ENCODE results near the gene GALNT2. TPM values are rescaled to one million over a fixed set of nuclear protein-coding genes. Genes with fewer than 3 reads are reported as not detected.

Gene GALNT2
- total and polyA plus RNA-seq, 2 of the 13 experiments (the other 11 are each of a cell fraction or from before 2014, with no cell fraction given), result 39.3 to 39.6 TPM

DNA sequence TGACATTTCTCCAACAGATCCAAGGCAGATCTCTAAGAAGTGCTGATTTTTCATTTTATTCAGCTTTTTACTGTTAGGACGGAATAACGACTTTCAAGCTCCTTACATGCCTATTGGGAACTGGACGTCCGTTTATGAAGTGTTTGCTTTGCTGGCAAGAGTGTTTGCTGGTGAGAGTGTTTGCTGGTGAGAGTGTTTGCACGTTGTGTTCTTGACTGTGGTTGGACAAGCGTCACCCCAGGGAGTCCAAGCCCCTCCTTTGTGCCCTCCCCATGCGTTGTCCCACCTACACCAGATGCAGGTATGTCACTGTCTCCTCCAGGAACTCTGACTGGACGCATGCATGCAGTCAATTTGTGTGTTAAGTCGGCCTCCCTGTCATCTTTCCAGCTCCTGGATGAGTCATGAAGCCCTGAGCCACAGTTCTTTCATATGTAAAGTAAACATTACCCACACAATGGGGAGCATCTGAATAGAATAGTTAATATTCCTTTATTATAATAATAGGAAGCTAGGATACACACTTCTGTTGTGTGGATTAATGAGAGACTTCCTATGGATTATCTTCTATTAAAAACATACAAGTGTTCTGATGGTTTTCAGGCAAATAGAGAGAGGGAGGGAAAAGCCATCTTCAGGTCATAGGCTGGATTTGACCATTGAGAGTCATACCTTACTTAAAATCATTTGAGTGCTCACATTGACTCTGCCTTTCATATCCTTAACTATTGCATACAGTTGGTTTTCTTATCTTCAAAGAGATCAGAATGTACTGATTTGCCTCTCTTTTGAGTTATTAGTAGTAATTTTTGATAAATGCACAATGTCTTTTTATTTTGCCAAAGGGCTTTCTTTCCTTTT lies 119.2 kb downstream of the GALNT2 start (continued):
- TF ChIP-seq THRA (CRISPR knock-in tag; IDR thresholded peaks at IDR 0.05; ENCODE audit: borderline replicate concordance), result 0 out of 2 replicates have a peak, but pooled peaks have one; percentile 25
- TF ChIP-seq HIVEP1 (CRISPR knock-in tag; IDR thresholded peaks at IDR 0.05), result no peak
- no peak for TF ChIP-seq GPN1 (CRISPR knock-in tag; IDR thresholded peaks at IDR 0.05; ENCODE audit: borderline replicate concordance)
- no peak for TF ChIP-seq EEA1 (CRISPR knock-in tag; IDR thresholded peaks at IDR 0.05; ENCODE audit: borderline replicate concordance)
- peak; percentile 71 for TF ChIP-seq XRCC5 (optimal IDR thresholded peaks at IDR 0.05; ENCODE audit: low read length)
- no peak for TF ChIP-seq PREB (CRISPR knock-in tag; IDR thresholded peaks at IDR 0.05)
- no peak for TF ChIP-seq ZNF441 (CRISPR knock-in tag; IDR thresholded peaks at IDR 0.05; ENCODE audit: borderline replicate concordance)
- TF ChIP-seq FOXP1 (IDR thresholded peaks at IDR 0.05), result no peak
- TF ChIP-seq FOXP1 (CRISPR knock-in tag; IDR thresholded peaks at IDR 0.05), result peak; percentile 59
- 0 out of 2 replicates have a peak, but pooled peaks have one; percentile 16 for TF ChIP-seq ZNF614 (CRISPR knock-in tag; IDR thresholded peaks at IDR 0.05; ENCODE audit: borderline replicate concordance)
- TF ChIP-seq RARA (CRISPR knock-in tag; IDR thresholded peaks at IDR 0.05), result peak; percentile 50; the same call in 1 of the 2 replicates
- peak; percentile 55 for TF ChIP-seq RXRB (CRISPR knock-in tag; IDR thresholded peaks at IDR 0.05; ENCODE audit: borderline replicate concordance)
- no peak for TF ChIP-seq ZSCAN31 (CRISPR knock-in tag; IDR thresholded peaks at IDR 0.05; ENCODE audit: low read depth)
- TF ChIP-seq CBX5 (CRISPR knock-in tag; IDR thresholded peaks at IDR 0.05; ENCODE audit: borderline replicate concordance), result 0 out of 2 replicates have a peak, but pooled peaks have one; percentile 44
- no peak for TF ChIP-seq ARNT2 (CRISPR knock-in tag; IDR thresholded peaks at IDR 0.05; ENCODE audit: low read depth)
- TF ChIP-seq, protein P1, sequence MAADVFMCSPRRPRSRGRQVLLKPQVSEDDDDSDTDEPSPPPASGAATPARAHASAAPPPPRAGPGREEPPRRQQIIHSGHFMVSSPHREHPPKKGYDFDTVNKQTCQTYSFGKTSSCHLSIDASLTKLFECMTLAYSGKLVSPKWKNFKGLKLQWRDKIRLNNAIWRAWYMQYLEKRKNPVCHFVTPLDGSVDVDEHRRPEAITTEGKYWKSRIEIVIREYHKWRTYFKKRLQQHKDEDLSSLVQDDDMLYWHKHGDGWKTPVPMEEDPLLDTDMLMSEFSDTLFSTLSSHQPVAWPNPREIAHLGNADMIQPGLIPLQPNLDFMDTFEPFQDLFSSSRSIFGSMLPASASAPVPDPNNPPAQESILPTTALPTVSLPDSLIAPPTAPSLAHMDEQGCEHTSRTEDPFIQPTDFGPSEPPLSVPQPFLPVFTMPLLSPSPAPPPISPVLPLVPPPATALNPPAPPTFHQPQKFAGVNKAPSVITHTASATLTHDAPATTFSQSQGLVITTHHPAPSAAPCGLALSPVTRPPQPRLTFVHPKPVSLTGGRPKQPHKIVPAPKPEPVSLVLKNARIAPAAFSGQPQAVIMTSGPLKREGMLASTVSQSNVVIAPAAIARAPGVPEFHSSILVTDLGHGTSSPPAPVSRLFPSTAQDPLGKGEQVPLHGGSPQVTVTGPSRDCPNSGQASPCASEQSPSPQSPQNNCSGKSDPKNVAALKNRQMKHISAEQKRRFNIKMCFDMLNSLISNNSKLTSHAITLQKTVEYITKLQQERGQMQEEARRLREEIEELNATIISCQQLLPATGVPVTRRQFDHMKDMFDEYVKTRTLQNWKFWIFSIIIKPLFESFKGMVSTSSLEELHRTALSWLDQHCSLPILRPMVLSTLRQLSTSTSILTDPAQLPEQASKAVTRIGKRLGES (CRISPR knock-in tag; IDR thresholded peaks at IDR 0.05; ENCODE audit: borderline replicate concordance), result no peak
- peak; percentile 85 for TF ChIP-seq TEAD3 (CRISPR knock-in tag; optimal IDR thresholded peaks at IDR 0.05; ENCODE audit: borderline replicate concordance)
- TF ChIP-seq ZSCAN12 (CRISPR knock-in tag; IDR thresholded peaks at IDR 0.05), result no peak
- TF ChIP-seq ZNF776 (CRISPR knock-in tag; IDR thresholded peaks at IDR 0.05), result no peak
- peak; percentile 40; the same call in 1 of the 2 replicates for TF ChIP-seq ZNF292 (CRISPR knock-in tag; IDR thresholded peaks at IDR 0.05; ENCODE audit: borderline replicate concordance, low read depth)
- TF ChIP-seq FOXM1 (CRISPR knock-in tag; IDR thresholded peaks at IDR 0.05), result no peak
- no peak for TF ChIP-seq ZNF713 (CRISPR knock-in tag; IDR thresholded peaks at IDR 0.05)
- no peak for TF ChIP-seq NFKBIZ (CRISPR knock-in tag; IDR thresholded peaks at IDR 0.05)
- no peak for TF ChIP-seq PAWR (CRISPR knock-in tag; IDR thresholded peaks at IDR 0.05; ENCODE audit: borderline replicate concordance)
- TF ChIP-seq ZFP90 (CRISPR knock-in tag; IDR thresholded peaks at IDR 0.05; ENCODE audit: borderline replicate concordance), result no peak
- TF ChIP-seq ZNF792 (CRISPR knock-in tag; IDR thresholded peaks at IDR 0.05), result peak; percentile 62; the same call in 1 of the 2 replicates

All from HepG2 (cell line).